KG1 (cell line): ENCODE results near the gene ATP5MC2.
"Not testable (repeated sequence)": the region's sequence is repeated elsewhere in the genome, so short reads cannot be mapped to it uniquely, and the experiment has no call there.

Experiments used
- DNase-seq: peaks from one replicate; lab custom pipeline; 2025; lab: John Stamatoyannopoulos, UW

The ATP5MC2 gene

GRCh38 chr12:53694756-53695151 lies 18.9 kb upstream of the ATP5MC2 start:
- DNase-seq, result no peak

- DNase-seq, result no peak
These were observed 12.3 kb upstream of the ATP5MC2 start for GRCh38 chr12:53688134-53688533.

DNA sequence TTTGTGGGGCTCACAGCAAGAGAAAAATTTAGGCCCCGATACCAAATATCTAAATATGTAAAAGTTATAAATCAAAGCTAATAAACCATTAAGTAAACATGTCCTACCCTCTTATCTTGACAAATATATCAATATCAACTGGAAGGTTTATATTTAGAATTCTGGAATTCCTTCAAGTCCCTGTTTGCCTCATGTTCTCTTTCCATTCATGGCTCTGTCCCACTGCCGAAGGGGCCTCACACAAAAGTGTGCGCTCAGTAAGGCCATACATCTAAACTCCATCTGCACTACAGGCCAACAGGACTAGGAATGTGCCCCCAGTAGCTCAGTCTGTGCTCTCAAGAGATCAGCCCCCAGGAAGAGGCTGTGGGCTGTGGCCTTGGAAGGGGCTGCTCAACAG lies 10.6 kb upstream of the ATP5MC2 start:
- no peak for DNase-seq

DNA sequence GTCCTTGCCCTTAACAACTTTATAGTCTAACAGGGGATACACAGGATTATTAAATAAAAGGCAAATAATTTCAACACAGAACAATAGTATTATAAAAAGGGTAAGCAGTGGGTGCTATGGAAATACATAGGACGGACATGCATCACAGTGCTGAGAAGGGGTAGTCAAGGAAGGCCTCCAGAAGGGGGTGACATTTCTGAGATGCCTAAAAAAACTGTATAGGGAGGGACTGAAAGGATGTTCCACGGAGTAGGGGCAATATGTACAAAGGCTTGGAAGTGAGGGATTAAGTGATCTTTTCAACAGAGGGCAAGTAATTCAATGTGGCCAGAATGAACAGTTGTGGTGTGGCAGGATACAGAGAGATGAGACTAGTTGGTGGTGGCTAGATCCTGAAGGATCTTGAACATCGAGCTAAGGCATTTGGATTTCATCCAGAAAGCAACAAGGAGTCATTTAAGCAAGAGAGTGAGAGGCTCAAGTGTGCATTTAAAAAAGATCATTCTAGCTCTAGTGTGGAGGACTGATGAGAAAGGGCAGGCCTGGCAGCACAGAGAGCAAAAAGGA lies 8.9 kb upstream of the ATP5MC2 start:
- DNase-seq, result no peak

GRCh38 chr12:53683983-53684382 lies 8.1 kb upstream of the ATP5MC2 start:
- no peak for DNase-seq

DNA sequence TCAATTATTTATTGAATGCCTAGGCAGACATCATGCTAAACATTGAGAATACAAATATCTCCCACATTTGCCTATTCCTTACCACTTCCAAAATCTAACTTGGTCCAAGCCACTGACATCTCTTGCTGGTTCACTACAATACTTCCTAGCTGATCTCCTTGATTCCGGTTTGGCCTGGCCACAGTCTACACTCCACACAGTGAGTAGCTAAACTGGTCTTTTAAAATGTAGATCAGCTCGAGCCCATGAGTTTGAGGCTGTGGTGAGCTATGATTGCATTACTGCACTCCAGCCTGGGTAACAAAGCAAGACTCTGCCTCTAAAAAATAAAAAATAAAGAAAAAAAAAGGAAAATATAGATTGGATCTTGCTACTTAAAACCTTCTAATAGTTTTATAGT lies 7.6 kb upstream of the ATP5MC2 start:
- DNase-seq, result no peak

DNA sequence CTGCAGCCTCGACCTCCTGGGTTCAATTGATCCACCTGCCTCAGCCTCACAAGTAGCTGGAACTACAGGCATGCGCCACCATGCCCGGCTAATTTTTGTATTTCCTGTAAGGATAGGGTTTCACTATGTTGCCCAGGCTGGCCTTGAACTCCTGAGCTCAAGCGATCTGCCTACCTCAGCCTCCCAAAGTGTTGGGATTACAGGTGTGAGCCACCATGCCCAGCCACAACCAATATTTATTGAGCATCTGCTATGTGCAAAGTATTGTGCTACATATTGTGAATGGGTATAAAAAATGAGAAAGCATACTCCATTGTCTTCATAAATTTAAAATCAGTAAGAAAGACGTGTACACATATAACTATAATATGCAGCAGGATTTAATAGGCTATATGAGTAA lies 4.2 kb upstream of the ATP5MC2 start:
- DNase-seq, result not testable (repeated sequence)

DNA sequence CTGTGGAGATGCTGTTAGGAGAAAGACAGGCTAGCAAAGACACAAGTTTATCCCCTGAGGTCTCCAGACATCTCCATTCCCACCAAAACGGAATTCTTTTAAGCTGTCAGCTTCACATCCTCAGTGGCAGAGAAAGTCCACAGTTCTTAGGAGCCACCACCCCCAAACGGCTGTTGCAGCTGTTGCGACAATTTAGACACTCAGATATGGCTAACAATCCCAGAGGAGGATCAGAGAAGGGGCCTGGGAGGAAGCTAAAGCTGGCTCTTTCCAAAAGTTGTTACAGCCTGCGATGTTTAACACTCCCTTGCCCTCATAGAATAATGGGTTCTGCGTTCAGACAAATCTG lies 1.9 kb upstream of the ATP5MC2 start:
- no peak for DNase-seq

- no peak for DNase-seq
These were observed 1.3 kb upstream of the ATP5MC2 start for GRCh38 chr12:53677016-53677799.

GRCh38 chr12:53676656-53677015 lies 753 bp upstream of the ATP5MC2 start:
- no peak for DNase-seq

- DNase-seq, result no peak
These were observed 744 bp downstream of the ATP5MC2 start for GRCh38 chr12:53674977-53675700.

- no peak for DNase-seq
These were observed 4.9 kb downstream of the ATP5MC2 start for GRCh38 chr12:53670971-53671370.

DNA sequence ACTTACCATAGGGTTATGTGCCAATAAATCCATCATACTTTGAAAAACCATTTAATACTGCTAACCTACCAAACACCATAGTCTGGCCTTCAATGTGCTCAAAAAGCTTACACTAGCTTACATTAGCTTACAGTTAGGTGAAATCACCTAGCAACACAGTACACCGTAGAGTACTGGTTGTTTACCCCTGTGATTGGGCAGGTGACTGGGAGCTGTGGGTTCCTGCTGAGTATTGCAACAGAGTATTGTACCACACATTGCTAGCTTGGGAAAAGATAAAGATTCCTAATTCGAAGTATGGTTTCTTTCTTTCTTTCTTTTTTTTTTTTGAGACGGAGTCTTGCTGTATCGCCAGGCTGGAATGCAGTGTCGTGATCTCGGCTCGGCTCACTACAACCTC lies 5.6 kb downstream of the ATP5MC2 start:
- DNase-seq, result no peak

- no peak for DNase-seq
These were observed 8.8 kb downstream of the ATP5MC2 start for GRCh38 chr12:53667080-53667479.

DNA sequence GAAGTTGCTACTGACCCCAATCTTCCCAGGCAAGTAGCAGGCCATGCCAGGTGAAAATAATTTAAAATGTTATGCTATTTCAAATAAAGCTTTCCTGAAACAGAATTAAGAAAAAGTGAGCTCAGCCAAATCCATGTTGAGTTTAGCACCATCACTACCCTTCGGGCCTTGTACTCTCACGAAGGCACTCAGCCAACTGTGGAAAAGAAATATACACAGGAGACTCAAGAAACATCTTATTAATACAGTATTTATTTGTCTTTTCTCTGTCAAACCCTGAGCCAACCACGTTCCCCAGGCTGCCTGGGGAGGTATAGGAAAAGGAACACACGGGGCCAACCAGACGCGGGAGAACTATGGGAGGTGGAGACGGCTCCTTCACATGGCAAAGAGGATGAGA lies 10.9 kb downstream of the ATP5MC2 start:
- no peak for DNase-seq

DNA sequence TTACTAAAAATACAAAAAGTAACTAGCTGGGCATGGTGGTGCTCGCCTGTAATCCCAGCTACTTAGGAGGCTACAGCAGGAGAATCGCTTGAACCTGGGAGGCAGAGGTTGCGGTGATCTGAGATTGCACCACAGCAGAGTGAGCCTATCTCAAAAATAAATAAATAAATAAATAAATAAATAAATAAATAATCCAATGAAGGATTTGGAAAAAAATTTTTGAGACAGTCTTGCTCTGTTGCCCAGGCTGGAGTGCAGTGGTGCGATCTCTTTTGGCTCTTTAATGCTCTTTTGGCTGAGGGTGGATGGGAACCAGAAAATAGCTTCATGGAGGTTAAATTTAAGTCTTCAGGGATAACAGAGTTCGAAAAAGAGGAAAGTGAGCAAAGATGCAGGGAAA lies 11.7 kb downstream of the ATP5MC2 start:
- DNase-seq, result no peak

- DNase-seq, result no peak
These were observed 15.8 kb downstream of the ATP5MC2 start for GRCh38 chr12:53660041-53660440.

GRCh38 chr12:53659571-53659981 lies 16.3 kb downstream of the ATP5MC2 start:
- DNase-seq, result no peak

GRCh38 chr12:53659011-53659551 lies 16.8 kb downstream of the ATP5MC2 start:
- no peak for DNase-seq

GRCh38 chr12:53657041-53657440 lies 18.8 kb downstream of the ATP5MC2 start:
- no peak for DNase-seq

- DNase-seq, result no peak
These were observed 22.3 kb downstream of the ATP5MC2 start for GRCh38 chr12:53653595-53653994.

- no peak for DNase-seq
These were observed 23.5 kb downstream of the ATP5MC2 start for GRCh38 chr12:53652366-53652765.

DNA sequence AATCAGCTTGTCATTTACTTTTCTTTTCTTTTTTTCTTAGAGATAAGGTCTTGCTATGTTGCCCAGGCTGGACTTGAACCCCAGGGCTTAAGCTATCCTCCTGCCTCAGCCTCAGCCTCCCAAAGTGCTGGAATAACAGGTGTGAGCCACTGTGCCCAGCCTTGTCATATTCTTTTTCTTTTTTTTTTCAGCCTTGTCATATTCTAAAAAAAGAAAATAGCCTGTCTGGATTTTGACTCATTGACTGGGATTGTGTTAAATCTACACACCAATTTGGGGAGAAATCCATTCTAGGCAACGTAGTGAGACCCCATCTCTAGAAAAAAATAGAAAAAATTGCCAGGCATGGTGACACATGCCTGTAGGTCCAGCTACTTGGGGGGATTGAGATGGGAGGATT lies 24.1 kb downstream of the ATP5MC2 start:
- no peak for DNase-seq
